AG08395 (cell line): ENCODE data around the gene FAM118A.
A peak's percentile ranks its signal among the peaks of the same experiment; 100 is the strongest.
"Not testable (repeated sequence)": the region's sequence is repeated elsewhere in the genome, so short reads cannot be mapped to it uniquely, and the experiment has no call there.

Experiments used
- DNase-seq: peaks from one replicate; pipeline ENCODE4 v3.0.0; 2012; ENCODE audit warnings: mixed read lengths, low spot score

Gene FAM118A

GRCh38 chr22:45284705-45285262 is 24.9 kb upstream of the FAM118A start, which contains the start of gene UPK3A:
UPK3A (plus strand) TSS chr22:45284949; CDS start chr22:45285014, 65 bp downstream.
- no peak for DNase-seq

- no peak for DNase-seq
Measured at GRCh38 chr22:45285263-45286058, 24.3 kb upstream of the FAM118A start.

- no peak for DNase-seq
Measured at GRCh38 chr22:45286854-45287551, 22.7 kb upstream of the FAM118A start.

- DNase-seq: peak; percentile 78
Measured at GRCh38 chr22:45290410-45290936, 19.3 kb upstream of the FAM118A start.

GRCh38 chr22:45291061-45291930 is 18.4 kb upstream of the FAM118A start:
- DNase-seq: no peak

- no peak for DNase-seq
Measured at GRCh38 chr22:45291931-45292290, 17.8 kb upstream of the FAM118A start.

- DNase-seq: no peak
Measured at GRCh38 chr22:45292731-45293442, 16.8 kb upstream of the FAM118A start.

- no peak for DNase-seq
Measured at GRCh38 chr22:45294030-45294429, 15.7 kb upstream of the FAM118A start.

- DNase-seq: not testable (repeated sequence)
Measured at GRCh38 chr22:45295004-45295403, 14.7 kb upstream of the FAM118A start.

- no peak for DNase-seq
Measured at GRCh38 chr22:45295492-45295891, 14.2 kb upstream of the FAM118A start.

GRCh38 chr22:45296628-45297297 is 13.0 kb upstream of the FAM118A start:
- DNase-seq: no peak

- no peak for DNase-seq
Measured at GRCh38 chr22:45298934-45299505, 10.7 kb upstream of the FAM118A start.

GRCh38 chr22:45302751-45303150 is 7.0 kb upstream of the FAM118A start:
- DNase-seq: no peak

- no peak for DNase-seq
Measured at GRCh38 chr22:45303181-45303580, 6.6 kb upstream of the FAM118A start.

GRCh38 chr22:45304971-45305370 is 4.8 kb upstream of the FAM118A start:
- no peak for DNase-seq

- DNase-seq: no peak
Measured at GRCh38 chr22:45305456-45306075, 4.2 kb upstream of the FAM118A start.

GRCh38 chr22:45306139-45306538 is 3.6 kb upstream of the FAM118A start:
- no peak for DNase-seq

- no peak for DNase-seq
Measured at GRCh38 chr22:45308391-45308956, 1.3 kb upstream of the FAM118A start.

- no peak for DNase-seq
Measured at GRCh38 chr22:45308957-45309421, 745 bp upstream of the FAM118A start.
